GM18499 (cell line): Measurements from ENCODE around the gene KCNG2.

Experiments used
- ATAC-seq: cut with Tn5 transposase; IDR thresholded peaks from one replicate; pipeline ENCODE4 v1.9.1; 2021; ENCODE audit warnings: moderate number of reproducible peaks; ENCODE audit not compliant: insufficient read depth, unreplicated experiment

Gene KCNG2

GRCh38 chr18:79932907-79933306, 135.2 kb downstream of the KCNG2 start:
- no peak for ATAC-seq

DNA sequence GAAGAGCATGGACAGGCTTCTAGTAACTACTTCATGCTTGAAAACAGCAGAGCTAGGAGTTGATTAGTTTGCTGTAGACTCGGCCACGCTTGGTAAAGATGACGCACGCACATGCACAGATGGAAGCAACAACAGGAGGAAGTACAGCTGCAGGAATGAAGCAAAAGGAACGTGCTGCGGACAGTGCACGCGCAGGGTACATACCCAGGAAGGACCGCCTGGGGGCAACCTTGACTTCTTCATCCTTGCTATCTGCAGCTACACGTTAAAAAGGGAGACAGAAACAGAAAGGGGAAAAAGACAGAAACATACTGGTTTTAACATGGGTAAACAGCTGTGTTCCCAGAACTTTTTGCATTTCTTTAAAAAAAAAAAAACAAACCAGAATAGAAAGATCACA, 136.0 kb downstream of the KCNG2 start:
- no peak for ATAC-seq

GRCh38 chr18:79934311-79935097, 136.8 kb downstream of the KCNG2 start:
- no peak for ATAC-seq

GRCh38 chr18:79935098-79935480, 137.4 kb downstream of the KCNG2 start:
- ATAC-seq, result no peak

DNA sequence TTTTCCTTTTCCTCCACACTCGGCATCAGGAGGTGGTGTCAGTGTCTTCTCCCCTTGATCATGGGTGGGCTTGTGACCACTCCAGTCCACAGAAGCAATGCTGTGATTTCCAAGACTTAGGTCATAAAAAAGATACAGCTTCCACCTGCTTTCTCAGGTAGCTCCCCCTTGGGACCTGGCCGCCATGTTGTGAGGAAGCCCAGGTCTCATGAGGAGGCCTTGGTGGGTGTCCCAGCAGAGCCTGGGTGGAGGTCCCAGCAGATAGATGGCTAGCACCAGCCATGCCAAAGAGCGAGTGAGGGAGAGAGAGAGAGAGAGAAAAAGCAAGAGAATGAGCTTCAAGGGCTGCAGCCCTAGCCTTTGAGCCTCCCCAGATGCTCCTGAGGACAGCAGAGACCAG, 137.8 kb downstream of the KCNG2 start:
- no peak for ATAC-seq

GRCh38 chr18:79935925-79936324, 138.2 kb downstream of the KCNG2 start:
- ATAC-seq, result no peak

- no peak for ATAC-seq
Observed at GRCh38 chr18:79936641-79937040, 138.9 kb downstream of the KCNG2 start.

GRCh38 chr18:79937103-79937860, 139.5 kb downstream of the KCNG2 start:
- ATAC-seq, result no peak

GRCh38 chr18:79938196-79938595, 140.5 kb downstream of the KCNG2 start:
- ATAC-seq, result no peak

GRCh38 chr18:79939096-79939495, 141.4 kb downstream of the KCNG2 start:
- no peak for ATAC-seq

- ATAC-seq, result no peak
Observed at GRCh38 chr18:79940126-79940813, 142.5 kb downstream of the KCNG2 start.

DNA sequence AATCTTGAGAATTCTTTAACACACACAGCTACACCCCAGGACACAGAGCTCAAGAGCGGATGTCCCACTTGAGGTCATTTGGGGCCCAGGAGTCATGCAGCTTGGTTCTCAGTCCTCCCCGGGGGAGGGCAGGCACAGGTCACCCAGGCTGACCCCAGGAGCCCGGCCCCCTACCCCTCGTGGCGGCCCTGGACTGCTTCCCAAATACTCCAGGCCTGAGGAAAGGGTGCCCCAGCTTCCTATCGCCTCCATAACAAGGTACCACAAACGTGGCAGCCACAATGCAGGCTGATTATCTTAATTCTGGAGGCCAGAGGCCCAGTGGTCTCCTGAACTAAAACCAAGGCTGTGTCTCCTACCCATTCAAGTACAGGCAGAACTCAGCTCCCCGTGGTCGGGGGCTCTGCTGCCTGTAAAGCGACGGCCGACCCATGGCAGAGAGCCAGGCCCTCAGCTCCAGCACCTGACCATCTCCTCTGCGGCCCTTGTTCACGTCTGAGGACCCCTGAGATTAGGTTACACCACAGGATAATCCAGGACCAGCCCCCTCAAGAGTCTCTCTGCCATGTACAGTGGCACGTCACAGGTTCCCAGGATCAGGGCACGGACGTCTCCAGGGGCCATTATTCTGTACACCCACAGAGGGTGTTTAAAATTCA, 143.2 kb downstream of the KCNG2 start:
- no peak for ATAC-seq

DNA sequence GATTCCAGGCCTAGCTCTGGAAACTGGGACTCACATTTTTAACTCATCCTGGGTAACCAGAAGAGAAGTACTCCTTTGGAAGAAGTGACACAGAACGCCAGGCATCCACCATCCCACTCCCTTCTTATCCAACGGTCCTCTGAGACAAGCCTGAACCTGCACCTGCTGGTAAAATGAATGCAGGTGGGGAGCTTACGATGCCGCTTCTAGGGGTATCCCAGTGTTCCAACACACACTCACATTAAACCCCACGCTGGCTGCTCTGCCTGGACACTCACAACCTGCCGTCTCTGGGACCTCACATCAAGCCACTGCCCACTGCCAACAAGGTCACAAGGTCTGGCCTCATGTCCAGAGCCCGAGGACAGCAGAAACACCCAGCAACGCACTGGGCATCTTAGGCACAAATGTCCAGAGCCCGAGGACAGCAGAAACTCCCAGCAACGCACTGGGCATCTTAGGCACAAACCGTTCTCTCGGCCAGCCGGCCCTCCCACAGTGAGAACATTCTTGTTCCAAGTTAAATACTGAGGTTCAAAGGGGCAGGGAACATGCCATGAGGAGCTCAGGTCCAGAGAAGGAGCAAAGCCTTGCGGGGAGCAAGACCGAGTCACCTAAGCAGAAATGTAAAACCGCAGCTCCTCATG, 143.9 kb downstream of the KCNG2 start:
- ATAC-seq, result no peak

DNA sequence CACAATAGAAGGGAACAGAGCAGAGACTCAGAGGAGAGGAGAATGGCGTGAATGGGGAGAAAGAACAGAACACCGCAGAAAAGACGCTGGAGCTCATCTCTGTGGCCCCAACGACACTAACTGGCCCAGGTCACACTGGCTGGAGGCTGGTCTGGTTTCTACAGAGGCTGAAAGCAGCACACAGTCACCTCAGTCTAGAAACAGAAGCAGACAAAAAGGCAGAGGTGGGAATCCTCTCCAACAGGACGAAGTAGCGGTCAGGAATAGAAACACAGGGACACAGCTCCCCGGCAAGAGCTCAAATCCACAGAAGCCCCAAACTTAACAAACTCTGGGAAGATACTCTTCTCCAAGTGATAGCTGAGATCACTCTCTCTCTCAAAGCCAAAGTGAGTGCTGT, 144.5 kb downstream of the KCNG2 start:
- ATAC-seq, result no peak

DNA sequence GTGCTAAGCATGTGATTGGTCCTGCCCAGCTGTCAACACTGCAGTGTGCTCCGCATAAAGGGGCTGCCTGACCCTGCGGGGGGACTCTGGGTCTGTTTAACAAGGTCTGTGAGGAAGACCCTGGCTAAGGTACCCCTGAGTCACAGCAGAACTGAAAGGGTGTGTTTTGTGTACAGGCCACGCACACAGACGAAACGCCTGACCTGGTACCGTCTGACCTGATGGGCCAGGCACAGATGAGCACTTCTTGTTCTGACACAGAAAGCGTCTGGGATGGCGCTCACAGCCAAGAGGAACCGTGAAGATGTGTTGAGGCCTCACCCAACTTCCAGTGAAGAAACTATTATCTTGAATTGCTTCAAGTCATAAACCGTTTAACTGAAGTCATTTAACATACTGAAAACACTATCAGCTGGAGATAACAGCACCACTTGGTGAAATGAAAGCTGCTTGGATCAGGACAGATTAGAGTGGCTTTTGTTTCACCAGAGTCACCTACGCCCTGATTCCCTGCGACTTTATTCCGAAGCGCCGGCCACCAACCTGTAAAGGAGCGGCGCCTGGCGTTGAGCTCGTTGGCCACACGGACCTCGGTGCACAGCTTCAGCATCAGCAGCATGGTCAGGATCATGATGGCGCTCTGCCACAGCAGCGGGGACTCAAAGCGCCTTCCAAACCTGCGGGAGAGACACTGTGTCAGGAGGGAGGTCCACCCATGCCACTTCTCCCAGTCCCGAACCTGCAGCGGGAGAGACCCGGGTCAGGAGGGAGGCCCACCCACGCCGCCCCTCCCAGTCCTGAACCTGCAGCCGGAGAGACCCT, 145.3 kb downstream of the KCNG2 start:
- ATAC-seq, result no peak

DNA sequence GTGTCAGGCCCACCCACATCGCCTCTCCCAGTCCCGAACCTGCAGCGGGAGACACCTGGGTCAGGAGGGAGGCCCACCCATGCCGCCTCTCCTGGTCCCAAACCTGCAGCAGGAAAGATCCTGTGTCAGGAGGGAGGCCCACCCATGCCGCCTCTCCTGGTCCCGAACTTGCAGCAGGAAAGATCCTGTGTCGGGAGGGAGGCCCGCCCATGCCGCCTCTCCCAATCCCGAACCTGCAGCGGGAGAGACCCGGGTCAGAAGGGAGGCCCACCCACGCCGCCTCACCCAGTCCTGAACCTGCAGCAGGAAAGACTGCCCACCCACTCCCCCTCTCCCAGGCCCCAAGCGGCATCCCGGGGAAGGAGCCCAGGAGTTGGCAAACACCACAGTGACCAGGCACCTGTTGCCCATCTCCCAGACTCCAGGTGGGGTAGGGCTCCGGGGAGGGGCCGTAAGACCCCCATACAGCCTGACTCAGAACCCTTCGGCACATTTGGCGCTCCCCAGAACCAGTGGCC, 145.9 kb downstream of the KCNG2 start:
- no peak for ATAC-seq

DNA sequence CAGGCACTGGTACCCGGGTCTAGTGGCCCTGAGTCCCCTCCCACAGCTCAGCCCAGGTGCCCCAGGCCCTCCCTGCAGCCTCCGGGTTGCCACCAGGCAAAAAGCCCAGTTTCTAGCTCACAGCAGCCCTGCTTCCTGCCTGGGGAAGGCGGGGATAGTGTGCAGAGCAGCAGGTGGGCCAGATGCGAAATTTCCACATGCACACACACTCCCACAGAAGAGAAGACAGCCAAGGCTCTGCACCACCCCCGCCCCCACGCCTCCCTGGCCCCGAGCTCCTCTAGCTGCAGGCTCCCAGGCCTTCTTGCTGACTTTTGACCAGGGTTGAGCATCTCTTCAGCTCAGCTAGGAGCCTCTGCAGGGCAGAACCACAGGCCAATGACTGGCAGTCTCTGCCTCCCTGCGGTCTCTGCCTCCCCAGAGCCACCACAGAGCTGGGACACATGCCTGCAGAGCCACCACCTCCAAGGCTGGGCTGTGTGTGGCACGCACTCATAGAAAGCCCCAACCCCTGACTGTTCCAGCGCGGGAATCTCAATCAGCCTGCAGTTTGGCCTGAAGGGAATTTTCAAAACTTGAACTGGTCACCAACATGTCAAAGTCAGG, 146.5 kb downstream of the KCNG2 start:
- ATAC-seq, result no peak

DNA sequence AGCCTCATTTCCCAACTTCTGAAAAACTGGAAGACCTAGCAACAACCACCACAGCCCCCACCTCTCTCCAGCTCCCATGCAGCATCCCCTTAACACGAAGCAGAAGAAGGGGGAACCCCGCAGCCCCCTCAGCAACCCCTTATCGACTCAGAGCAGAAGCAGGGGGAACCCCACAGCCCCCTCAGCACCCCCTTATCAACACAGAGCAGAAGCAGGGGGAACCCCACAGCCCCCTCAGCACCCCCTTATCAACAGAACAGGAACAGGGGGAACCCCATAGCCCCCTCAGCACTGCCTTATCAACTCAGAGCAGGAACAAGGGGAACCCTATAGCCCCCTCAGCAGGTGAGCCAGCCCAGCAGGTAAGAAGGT, 147.0 kb downstream of the KCNG2 start:
- ATAC-seq, result no peak
